Renal cortical epithelial cell (primary cell): Measurements from ENCODE around the gene DOCK4. TPM values are rescaled to one million over a fixed set of nuclear protein-coding genes. Genes with fewer than 3 reads are reported as not detected.
"Not testable (repeated sequence)": the region's sequence is repeated elsewhere in the genome, so short reads cannot be mapped to it uniquely, and the experiment has no call there.

Experiments
- DNase-seq: peaks from one replicate; pipeline ENCODE4 v3.0.0-alpha.2; 2011; ENCODE audit warnings: low read depth
- total RNA-seq: library from RNA; depleted of rRNA; stranded (reverse); fragments of >200 nt; gene quantifications from 2 replicates; pipeline ENCODE4 v1.2.3, GENCODE V29; 2014

DOCK4 gene
- 24.5 and 50.4 TPM in 2 replicates for total RNA-seq

GRCh38 chr7:112206238-112206990, at the start of gene DOCK4, which contains the start of gene ZNF277:
DOCK4 (minus strand) TSS chr7:112206399; CDS start chr7:112206138, 261 bp downstream.
ZNF277 (plus strand) TSS chr7:112206695; CDS start chr7:112206717, 22 bp downstream.
- DNase-seq, result peak; percentile 96

- peak; percentile 14 for DNase-seq
These were observed 49.2 kb upstream of the DOCK4 start for GRCh38 chr7:112255388-112255720.

GRCh38 chr7:112254709-112255387, 48.6 kb upstream of the DOCK4 start:
- DNase-seq, result no peak

GRCh38 chr7:112254156-112254555, 48.0 kb upstream of the DOCK4 start:
- DNase-seq, result peak; percentile 33

- DNase-seq, result no peak
These were observed 46.5 kb upstream of the DOCK4 start for GRCh38 chr7:112252691-112253090.

GRCh38 chr7:112252141-112252540, 45.9 kb upstream of the DOCK4 start:
- no peak for DNase-seq

GRCh38 chr7:112249967-112250366, 43.8 kb upstream of the DOCK4 start:
- DNase-seq, result not testable (repeated sequence)

GRCh38 chr7:112248598-112248997, 42.4 kb upstream of the DOCK4 start:
- no peak for DNase-seq

GRCh38 chr7:112238852-112239610, 32.8 kb upstream of the DOCK4 start:
- peak; percentile 88 for DNase-seq

- no peak for DNase-seq
These were observed 32.1 kb upstream of the DOCK4 start for GRCh38 chr7:112238330-112238729.

- no peak for DNase-seq
These were observed 30.4 kb upstream of the DOCK4 start for GRCh38 chr7:112236597-112236996.

GRCh38 chr7:112234147-112234546, 27.9 kb upstream of the DOCK4 start:
- DNase-seq, result no peak

GRCh38 chr7:112233048-112233697, 27.0 kb upstream of the DOCK4 start:
- DNase-seq, result no peak

- no peak for DNase-seq
These were observed 26.2 kb upstream of the DOCK4 start for GRCh38 chr7:112232212-112232978.

- DNase-seq, result no peak
These were observed 22.4 kb upstream of the DOCK4 start for GRCh38 chr7:112228632-112229031.

GRCh38 chr7:112226701-112227276, 20.6 kb upstream of the DOCK4 start:
- DNase-seq, result no peak

- no peak for DNase-seq
These were observed 18.8 kb upstream of the DOCK4 start for GRCh38 chr7:112225006-112225405.

- DNase-seq, result no peak
These were observed 18.0 kb upstream of the DOCK4 start for GRCh38 chr7:112224186-112224585.

- DNase-seq, result no peak
These were observed 17.1 kb upstream of the DOCK4 start for GRCh38 chr7:112223310-112223709.

- no peak for DNase-seq
These were observed 14.8 kb upstream of the DOCK4 start for GRCh38 chr7:112220877-112221434.

GRCh38 chr7:112215787-112216186, 9.6 kb upstream of the DOCK4 start:
- DNase-seq, result no peak
